K562 (cell line): ENCODE results near the gene HERC3. TPM values are rescaled to one million over a fixed set of nuclear protein-coding genes. Genes with fewer than 3 reads are reported as not detected.
A peak's percentile ranks its signal among the peaks of the same experiment; 100 is the strongest.

Experiments used
- EZH2 ChIP-seq: IDR thresholded peaks from 2 replicates; pipeline ENCODE4 v1.6.1; 2012; ENCODE audit warnings: low read depth, mild to moderate bottlenecking, inconsistent platforms, low read length, borderline replicate concordance
- FOXP1 ChIP-seq: sonication (generic); formaldehyde crosslinking; IDR thresholded peaks from 2 replicates; pipeline ENCODE4 v1.8.0; 2022; ENCODE audit warnings: mild to moderate bottlenecking, missing genetic modification reagents
- GABPA ChIP-seq: fragments of 200-800 bp; sonication (Bioruptor generic); conservative IDR thresholded peaks from 2 replicates; pipeline ENCODE4 v1.6.1; 2016; ENCODE audit warnings: low read depth, missing genetic modification characterization, missing compliant biosample characterization
- GMEB1 ChIP-seq: fragments of 250-450 bp; sonication (Bioruptor Pico); IDR thresholded peaks from 2 replicates; pipeline ENCODE4 v1.4.0; 2020; ENCODE audit warnings: mild to moderate bottlenecking
- HMGN3 ChIP-seq: IDR thresholded peaks from 2 replicates; pipeline ENCODE4 v1.6.1; 2011; ENCODE audit warnings: borderline replicate concordance, low read depth, mild to moderate bottlenecking, mixed read lengths, low read length; ENCODE audit not compliant: insufficient read length; ENCODE audit errors: extremely low read depth
- NFYB ChIP-seq: IDR thresholded peaks from 2 replicates; pipeline ENCODE4 v1.6.1; 2011; ENCODE audit warnings: mild to moderate bottlenecking, moderate library complexity; ENCODE audit not compliant: insufficient read length; ENCODE audit errors: extremely low read depth
- NONO ChIP-seq, 2 experiments: fragments of 200-400 bp in 1 of 2; fragments of 450-650 bp in 1 of 2; formaldehyde crosslinking in 1 of 2; IDR thresholded peaks; 2 replicates each; pipeline ENCODE4 v1.6.1; 2017; ENCODE audit warnings: low read depth in 2 of 2, mild to moderate bottlenecking in 2 of 2, moderate library complexity in 2 of 2, low read length in 1 of 2
- OTX1 ChIP-seq: fragments of 450-650 bp; formaldehyde crosslinking; IDR thresholded peaks from 2 replicates; pipeline ENCODE4 v1.4.0; 2022; ENCODE audit warnings: mild to moderate bottlenecking
- PATZ1 ChIP-seq: fragments of 250-450 bp; sonication (Bioruptor Pico); IDR thresholded peaks from 2 replicates; pipeline ENCODE4 v1.5.0; 2020; ENCODE audit warnings: mild to moderate bottlenecking, borderline replicate concordance
- RAD21 ChIP-seq, 2 experiments: fragments of 250-450 bp in 1 of 2; fragments of 450-650 bp in 1 of 2; sonication (Bioruptor Pico) in 1 of 2; formaldehyde crosslinking in 1 of 2; IDR thresholded peaks in 1 of 2; conservative IDR thresholded peaks in 1 of 2; 2 replicates each; pipeline versions ENCODE4 v1.4.0 to v1.8.0; 2020 to 2022; ENCODE audit warnings: mild to moderate bottlenecking in 2 of 2, moderate library complexity in 1 of 2
- RCOR1 ChIP-seq, 2 experiments: IDR thresholded peaks; 2 replicates each; pipeline ENCODE4 v1.6.1; 2012; ENCODE audit warnings: low read depth in 2 of 2, low read length in 2 of 2, borderline replicate concordance in 1 of 2, improper control_type of control experiment in 1 of 2
- SFPQ ChIP-seq: fragments of 200-400 bp; formaldehyde crosslinking; IDR thresholded peaks from 2 replicates; pipeline ENCODE4 v1.6.1; 2017; ENCODE audit warnings: mild to moderate bottlenecking, low read depth, low read length, moderate library complexity
- SMAD2 ChIP-seq: fragments of 150-350 bp; IDR thresholded peaks from 2 replicates; pipeline ENCODE4 v1.6.1; 2014; ENCODE audit warnings: low read depth, mild to moderate bottlenecking, low read length
- SOX6 ChIP-seq: fragments of 450-650 bp; IDR thresholded peaks from 2 replicates; pipeline ENCODE4 v1.6.1; 2014; ENCODE audit warnings: mild to moderate bottlenecking
- THRB ChIP-seq: fragments of 450-650 bp; formaldehyde crosslinking; conservative IDR thresholded peaks from 2 replicates; pipeline ENCODE4 v1.4.0; 2022; ENCODE audit warnings: mild to moderate bottlenecking, missing genetic modification characterization
- U2AF2 ChIP-seq: fragments of 200-400 bp; formaldehyde crosslinking; optimal IDR thresholded peaks from 2 replicates; pipeline ENCODE3; 2017; ENCODE audit warnings: low read depth, mild to moderate bottlenecking, low read length
- ZFP36 ChIP-seq: fragments of 150-350 bp; IDR thresholded peaks from 2 replicates; pipeline ENCODE4 v1.6.1; 2018; ENCODE audit warnings: low read length, low read depth; ENCODE audit not compliant: partially characterized antibody
- ZNF354B ChIP-seq: fragments of 250-450 bp; sonication (Bioruptor Pico); IDR thresholded peaks from 2 replicates; pipeline ENCODE4 v1.4.0; 2020
- ZNF589 ChIP-seq: fragments of 200-800 bp; sonication (Bioruptor generic); IDR thresholded peaks from 2 replicates; pipeline ENCODE4 v1.6.1; 2016; ENCODE audit warnings: low read depth, missing genetic modification characterization, missing compliant biosample characterization
- ZNF717 ChIP-seq: fragments of 250-450 bp; sonication (Bioruptor Pico); IDR thresholded peaks from 2 replicates; pipeline ENCODE4 v1.5.0; 2021
- polyA plus RNA-seq, 8 experiments: library from polyadenylated mRNA; depleted of rRNA in 4 of 8; stranded (reverse) in 5 of 8; unstranded in 3 of 8; fragments of >200 nt; fragmentation: Nextera tagmentation in 2 of 8; fragmentation: Illumina TruSeq in 1 of 8; extraction: Ambion mirVana in 2 of 8; extraction: Trizol in 1 of 8; gene quantifications; 2 replicates each; pipeline versions ENCODE4 v1.2.1 to v1.2.3, GENCODE V29; 2011 to 2014; ENCODE audit warnings: inconsistent platforms in 1 of 8, missing spikeins in 1 of 8
- total RNA-seq, 7 experiments: library from RNA; depleted of rRNA in 6 of 7; stranded (reverse); fragments of >200 nt in 6 of 7; fragmentation: Illumina TruSeq in 2 of 7; extraction: Trizol in 2 of 7; gene quantifications; 2 replicates each; pipeline versions ENCODE4 v1.2.1 to v1.2.3, GENCODE V29; 2011 to 2021; ENCODE audit warnings: low replicate concordance in 1 of 7

The HERC3 gene
- total and polyA plus RNA-seq, 9 of the 15 experiments (the other 6 are each of a cell fraction or from before 2014, with no cell fraction given), result 1.8 to 13.1 (median 7.6) TPM

GRCh38 chr4:88592600-88593448 lies 544 bp downstream of the HERC3 start (continued):
- TF ChIP-seq PATZ1 (CRISPR knock-in tag), result no peak
- TF ChIP-seq GABPA, result no peak
- no peak for TF ChIP-seq ZFP36
- TF ChIP-seq ZNF354B, result no peak
- 0 out of 4 replicates have a peak, but pooled peaks of 1 of the 2 experiments have one; percentile 3 for TF ChIP-seq NONO (IDR thresholded peaks at IDR 0.05; ENCODE audit: low read depth in 2 of 2, low read length in 1 of 2)
- peak; percentile 69 for TF ChIP-seq HMGN3
- TF ChIP-seq EZH2, result no peak
- no peak for TF ChIP-seq THRB
- no peak for TF ChIP-seq SOX6
- TF ChIP-seq SFPQ, result no peak
- TF ChIP-seq SMAD2, result no peak
- no peak for TF ChIP-seq OTX1 (CRISPR knock-in tag)
- no peak for TF ChIP-seq RCOR1 (IDR thresholded peaks at IDR 0.05; ENCODE audit: borderline replicate concordance in 1 of 2, low read depth in 2 of 2, low read length in 2 of 2)
- TF ChIP-seq GMEB1, result peak; percentile 48
- no peak for TF ChIP-seq RAD21 (CRISPR knock-in tag; conservative IDR thresholded peaks at IDR 0.05 in 1 of 2, IDR thresholded peaks at IDR 0.05 in 1 of 2)
- TF ChIP-seq FOXP1, result peak; percentile 48; the same call in 1 of the 2 replicates
- no peak for TF ChIP-seq U2AF2
- no peak for TF ChIP-seq ZNF717 (CRISPR knock-in tag)
- TF ChIP-seq ZNF589 (CRISPR knock-in tag), result no peak
- TF ChIP-seq NFYB, result no peak
